ENCODE measurements around the gene ATP6V0C. TPM values are rescaled to one million over a fixed set of nuclear protein-coding genes. Genes with fewer than 3 reads are reported as not detected.

The ATP6V0C gene
- total RNA-seq, 2 donors from 2014 or later = 98.5 to 128 TPM

- Mint-ChIP-seq H3K27me3 (no peaks in the 10 kb centered on the region), H3K4me1 (no peaks in the 10 kb centered on the region), H3K36me3 (ENCODE audit: low read depth) (no peaks in the 10 kb centered on the region), H3K27ac (no peak overlapping the region), H3K9me3 (no peaks in the 10 kb centered on the region), H3K4me3 (no peak overlapping the region)
- ATAC-seq (replicated peaks) = no peak
Measured at GRCh38 chr16:2505695-2506094, 8.1 kb upstream of the ATP6V0C start.

GRCh38 chr16:2507052-2507659 is 6.6 kb upstream of the ATP6V0C start:
- no peak overlapping the region for H3K27ac Mint-ChIP-seq
- no peaks in the 10 kb centered on the region for H3K9me3 Mint-ChIP-seq
- no peaks in the 10 kb centered on the region for H3K36me3 Mint-ChIP-seq (ENCODE audit: low read depth)
- H3K27me3 Mint-ChIP-seq = no peaks in the 10 kb centered on the region
- no peak for ATAC-seq (replicated peaks)
- no peaks in the 10 kb centered on the region for H3K4me1 Mint-ChIP-seq
- no peak overlapping the region for H3K4me3 Mint-ChIP-seq

- ATAC-seq (replicated peaks) = no peak
- Mint-ChIP-seq H3K4me3 (no peak overlapping the region), H3K27ac (no peak overlapping the region), H3K4me1 (no peaks in the 10 kb centered on the region), H3K9me3 (no peaks in the 10 kb centered on the region), H3K27me3 (no peaks in the 10 kb centered on the region), H3K36me3 (ENCODE audit: low read depth) (peaks cover 5% of the 10 kb centered on the region)
Measured at GRCh38 chr16:2507665-2508064, 6.1 kb upstream of the ATP6V0C start.

- Mint-ChIP-seq H3K4me1 (no peaks in the 10 kb centered on the region), H3K27me3 (no peaks in the 10 kb centered on the region), H3K36me3 (ENCODE audit: low read depth) (peaks cover 9% of the 10 kb centered on the region), H3K27ac (no peak overlapping the region), H3K4me3 (no peak overlapping the region), H3K9me3 (no peaks in the 10 kb centered on the region)
- no peak for ATAC-seq (replicated peaks)
Measured at GRCh38 chr16:2508722-2509400, 4.9 kb upstream of the ATP6V0C start.

GRCh38 chr16:2511128-2511800 is 2.5 kb upstream of the ATP6V0C start:
- Mint-ChIP-seq H3K27me3 (no peaks in the 10 kb centered on the region), H3K4me1 (peaks cover 11% of the 10 kb centered on the region), H3K9me3 (no peaks in the 10 kb centered on the region), H3K4me3 (no peak overlapping the region), H3K36me3 (ENCODE audit: low read depth) (peaks cover 26% of the 10 kb centered on the region), H3K27ac (no peak overlapping the region)
- ATAC-seq (replicated peaks) = no peak

DNA sequence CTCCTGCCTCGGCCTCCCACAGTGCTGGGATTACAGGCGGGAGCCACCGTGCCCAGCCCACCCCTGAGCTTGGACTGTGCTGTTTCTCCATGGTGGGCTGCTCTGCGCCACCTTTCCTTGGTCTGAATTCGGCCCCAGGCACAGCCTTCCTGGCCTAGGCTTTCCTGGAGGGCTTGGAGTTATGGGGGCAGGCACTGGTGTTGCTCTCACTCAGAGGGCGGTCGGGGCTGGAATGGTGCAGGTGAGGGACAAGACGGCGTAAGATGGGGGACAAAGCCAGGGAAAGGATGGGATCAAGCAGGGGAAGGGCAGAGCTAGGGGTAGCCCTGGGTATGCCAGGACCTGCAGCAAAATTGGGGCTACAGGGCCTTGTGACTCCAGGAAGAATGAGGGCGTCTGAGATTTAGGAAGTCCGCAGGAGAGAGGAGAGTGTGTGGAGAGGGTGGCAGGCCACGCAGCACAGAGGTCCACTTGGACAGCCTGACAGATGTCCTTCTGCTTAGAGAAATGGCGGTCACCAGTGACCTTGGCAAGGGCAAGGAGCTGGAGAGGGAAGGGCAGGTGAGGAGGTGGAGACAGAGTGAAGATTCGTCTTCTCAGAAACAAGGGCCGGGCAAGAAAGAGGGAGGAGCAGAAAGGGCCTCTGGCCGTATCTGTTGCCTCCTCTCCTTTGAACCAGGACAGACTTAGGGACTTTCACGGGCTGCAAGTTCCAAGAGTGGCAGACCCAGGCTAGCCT is 1.6 kb upstream of the ATP6V0C start:
- no peaks in the 10 kb centered on the region for H3K27me3 Mint-ChIP-seq
- peak overlapping the region; percentile 90 for H3K27ac Mint-ChIP-seq
- peaks cover 35% of the 10 kb centered on the region for H3K36me3 Mint-ChIP-seq (ENCODE audit: low read depth)
- no peaks in the 10 kb centered on the region for H3K9me3 Mint-ChIP-seq
- ATAC-seq (replicated peaks) = no peak
- peaks cover 20% of the 10 kb centered on the region for H3K4me1 Mint-ChIP-seq
- H3K4me3 Mint-ChIP-seq = peak overlapping the region; percentile 78

DNA sequence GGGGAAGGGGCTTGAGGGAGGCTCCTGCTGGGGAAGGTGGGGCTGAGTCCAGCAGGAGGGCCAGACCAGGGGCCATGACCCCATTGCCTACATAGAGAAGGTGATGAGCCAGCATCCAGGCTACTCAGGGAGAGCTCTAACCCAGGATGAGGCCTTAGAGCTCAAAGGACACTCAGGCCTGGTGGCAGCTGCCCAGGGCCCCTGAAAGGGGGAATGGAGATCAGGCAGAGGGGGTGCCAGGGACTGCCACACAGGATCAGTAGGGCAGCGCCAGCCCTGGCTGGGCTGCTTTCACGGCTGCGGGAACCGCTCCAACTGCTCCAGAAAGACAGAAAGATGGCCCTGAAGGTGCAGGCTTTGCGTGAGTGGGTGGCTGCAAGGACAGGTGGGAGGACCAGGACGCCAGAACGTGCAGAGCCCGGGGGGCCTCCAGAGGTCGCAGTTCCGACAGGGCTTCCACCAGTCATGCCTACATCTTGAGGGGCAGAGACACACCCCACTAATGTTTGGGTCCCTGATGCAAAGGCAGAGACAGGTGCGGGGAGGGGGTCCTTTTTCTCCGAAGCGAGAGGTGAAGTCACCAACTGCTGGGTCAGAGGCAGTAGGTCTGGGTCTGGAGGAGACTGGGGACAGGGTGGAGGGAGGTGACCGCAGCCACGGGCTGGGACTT is 882 bp upstream of the ATP6V0C start:
- Mint-ChIP-seq H3K27me3 (no peaks in the 10 kb centered on the region), H3K36me3 (ENCODE audit: low read depth) (peaks cover 37% of the 10 kb centered on the region), H3K4me1 (peaks cover 24% of the 10 kb centered on the region), H3K27ac (peak overlapping the region; percentile 90), H3K4me3 (peak overlapping the region; percentile 78), H3K9me3 (no peaks in the 10 kb centered on the region)
- ATAC-seq (replicated peaks) = no peak

- peak; percentile 6 for ATAC-seq (replicated peaks)
- no peaks in the 10 kb centered on the region for H3K9me3 Mint-ChIP-seq
- H3K4me3 Mint-ChIP-seq = peak overlapping the region; percentile 82
- peak overlapping the region; percentile 92 for H3K27ac Mint-ChIP-seq
- H3K4me1 Mint-ChIP-seq = peaks cover 26% of the 10 kb centered on the region
- no peaks in the 10 kb centered on the region for H3K27me3 Mint-ChIP-seq
- peaks cover 43% of the 10 kb centered on the region for H3K36me3 Mint-ChIP-seq (ENCODE audit: low read depth)
Measured at GRCh38 chr16:2514333-2515179, 804 bp downstream of the ATP6V0C start.

DNA sequence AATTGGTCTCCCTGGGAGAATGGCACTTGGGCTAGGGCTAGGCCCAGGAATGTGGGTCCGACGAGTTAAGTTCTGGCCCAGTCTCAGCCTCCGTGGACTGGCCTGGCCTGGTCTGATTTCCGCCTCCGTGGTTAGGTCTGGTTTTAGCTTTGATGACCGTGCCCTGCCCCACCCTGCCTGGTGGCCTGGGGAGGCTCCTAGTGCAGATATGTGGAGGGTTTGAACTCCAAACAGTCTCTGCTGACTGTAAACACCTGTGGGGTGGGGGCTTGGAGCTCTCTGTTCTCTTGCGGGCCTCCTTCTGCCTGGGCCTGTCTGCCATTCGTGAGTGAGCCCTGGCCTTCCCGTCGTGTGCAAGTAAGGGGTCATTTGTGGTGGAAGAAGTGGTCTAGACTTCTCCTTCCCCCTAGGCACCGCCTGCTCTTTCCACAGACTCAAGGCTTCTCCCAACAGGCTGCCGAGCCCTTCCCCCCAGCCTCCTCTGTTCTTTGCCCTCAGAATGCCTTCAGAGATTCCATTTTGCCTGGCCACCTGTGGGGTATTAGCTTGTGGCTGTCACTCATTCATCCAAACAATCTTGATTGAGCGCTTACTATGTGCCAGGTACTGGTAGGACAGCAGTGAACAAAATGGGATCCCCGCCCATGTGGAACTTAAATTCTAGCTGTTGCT is 1.6 kb downstream of the ATP6V0C start:
- Mint-ChIP-seq H3K36me3 (ENCODE audit: low read depth) (peaks cover 50% of the 10 kb centered on the region), H3K27me3 (no peaks in the 10 kb centered on the region), H3K4me1 (peaks cover 31% of the 10 kb centered on the region), H3K4me3 (peak overlapping the region; percentile 82), H3K9me3 (no peaks in the 10 kb centered on the region), H3K27ac (peak overlapping the region; percentile 92)
- ATAC-seq (replicated peaks) = no peak

DNA sequence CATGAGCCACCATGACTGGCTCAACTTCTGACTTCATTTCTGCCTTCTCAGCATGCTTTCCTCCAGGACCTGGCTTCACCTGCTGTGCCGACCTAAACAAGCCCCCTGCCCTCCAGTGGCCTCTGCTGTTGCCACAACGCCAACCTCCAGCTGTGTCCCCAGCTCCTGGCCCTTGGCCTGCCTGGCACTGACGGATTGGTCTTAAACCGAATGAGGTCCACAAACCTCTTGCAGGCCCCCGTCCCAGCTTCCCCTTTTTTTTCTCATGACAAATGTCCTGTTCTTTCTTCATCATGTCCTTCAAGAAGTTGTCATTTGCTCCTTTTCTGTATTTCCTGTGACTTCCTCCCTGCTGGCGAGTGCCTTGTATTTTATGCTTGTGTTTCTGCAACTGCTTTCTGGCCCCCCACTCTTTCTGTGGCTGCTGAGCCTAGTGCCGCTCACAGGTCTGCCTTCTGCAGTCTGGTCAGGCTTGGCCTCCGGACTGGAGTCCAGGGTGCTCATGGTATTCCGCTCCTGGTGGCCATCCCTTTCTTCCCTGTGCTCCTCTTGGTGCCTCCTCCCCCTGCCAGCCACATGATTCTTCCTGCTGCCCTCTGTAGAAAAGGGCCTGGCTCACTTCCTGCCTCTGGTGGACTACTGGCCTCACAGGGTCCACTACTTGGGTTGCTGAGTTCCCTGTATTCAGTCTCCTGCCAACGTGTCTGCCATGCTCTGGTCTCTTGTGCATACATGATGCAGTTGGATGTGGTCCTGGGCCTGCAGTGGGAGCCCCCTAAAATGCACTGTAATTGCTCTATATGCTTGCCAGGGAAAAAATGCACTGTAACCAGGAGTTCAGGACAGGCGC is 2.9 kb downstream of the ATP6V0C start:
- Mint-ChIP-seq H3K36me3 (ENCODE audit: low read depth) (peaks cover 62% of the 10 kb centered on the region), H3K4me3 (peak overlapping the region; percentile 82), H3K27me3 (no peaks in the 10 kb centered on the region), H3K27ac (peak overlapping the region; percentile 92), H3K9me3 (no peaks in the 10 kb centered on the region), H3K4me1 (peaks cover 31% of the 10 kb centered on the region)
- ATAC-seq (replicated peaks) = no peak

GRCh38 chr16:2517954-2518605 is 4.3 kb downstream of the ATP6V0C start:
- Mint-ChIP-seq H3K9me3 (no peaks in the 10 kb centered on the region), H3K4me3 (peak overlapping the region; percentile 82), H3K27me3 (no peaks in the 10 kb centered on the region), H3K36me3 (ENCODE audit: low read depth) (peaks cover 57% of the 10 kb centered on the region), H3K27ac (peak overlapping the region; percentile 92), H3K4me1 (peaks cover 31% of the 10 kb centered on the region)
- no peak for ATAC-seq (replicated peaks)
